H9 (cell line): Measurements from ENCODE around the gene STX16. TPM values are rescaled to one million over a fixed set of nuclear protein-coding genes. Genes with fewer than 3 reads are reported as not detected.

Experiments
- DNase-seq: peaks from one replicate; pipeline ENCODE4 v3.0.0-alpha.2; 2017
- H2AFZ ChIP-seq: one replicate; pipeline ENCODE4 v1.6.1; 2013; ENCODE audit warnings: mild to moderate bottlenecking, low read length, control low read depth, moderate library complexity
- H2AK5ac ChIP-seq: 2 replicates; pipeline ENCODE4 v1.6.1; 2013; ENCODE audit warnings: low read length, control low read depth, mixed read lengths; ENCODE audit not compliant: insufficient read length
- H2BK120ac ChIP-seq: one replicate; pipeline ENCODE4 v1.6.1; 2013; ENCODE audit warnings: low read depth, mild to moderate bottlenecking, low read length, control low read depth, inconsistent platforms; ENCODE audit not compliant: poor library complexity, severe bottlenecking
- H2BK12ac ChIP-seq: 2 replicates; pipeline ENCODE4 v1.6.1; 2013; ENCODE audit warnings: low read length, control low read depth, mixed read lengths, low read depth; ENCODE audit not compliant: insufficient read length
- H2BK15ac ChIP-seq: 2 replicates; pipeline ENCODE4 v1.6.1; 2013; ENCODE audit warnings: low read depth, low read length, control low read depth
- H2BK20ac ChIP-seq: one replicate; pipeline ENCODE4 v1.6.1; 2013; ENCODE audit warnings: low read depth, mild to moderate bottlenecking, low read length, control low read depth, inconsistent platforms; ENCODE audit not compliant: poor library complexity, severe bottlenecking
- H2BK5ac ChIP-seq: 2 replicates; pipeline ENCODE4 v1.6.1; 2013; ENCODE audit warnings: low read length, control low read depth, mixed read lengths; ENCODE audit not compliant: insufficient read length
- H3K14ac ChIP-seq: 2 replicates; pipeline ENCODE4 v1.6.1; 2013; ENCODE audit warnings: low read length, control low read depth; ENCODE audit not compliant: insufficient read depth
- H3K18ac ChIP-seq: 2 replicates; pipeline ENCODE4 v1.6.1; 2013; ENCODE audit warnings: low read depth, mild to moderate bottlenecking, mixed read lengths, low read length, control low read depth; ENCODE audit not compliant: insufficient read length
- H3K23ac ChIP-seq: 2 replicates; pipeline ENCODE4 v1.6.1; 2013; ENCODE audit warnings: low read length, control low read depth, mixed read lengths, low read depth; ENCODE audit not compliant: insufficient read length
- H3K23me2 ChIP-seq: 2 replicates; pipeline ENCODE4 v1.6.1; 2013; ENCODE audit warnings: low read depth, mild to moderate bottlenecking, mixed read lengths, low read length, control low read depth; ENCODE audit not compliant: insufficient read length, poor library complexity, severe bottlenecking
- H3K27ac ChIP-seq: 2 replicates; pipeline ENCODE4 v1.5.1; 2013; ENCODE audit warnings: low read length, control low read depth, mixed read lengths, low read depth; ENCODE audit not compliant: insufficient read length
- H3K27me3 ChIP-seq: 2 replicates; pipeline ENCODE4 v1.6.1; 2013; ENCODE audit warnings: low read length, control low read depth, inconsistent platforms; ENCODE audit not compliant: insufficient read depth
- H3K4ac ChIP-seq: 2 replicates; pipeline ENCODE4 v1.6.1; 2013; ENCODE audit warnings: low read depth, mild to moderate bottlenecking, control low read depth, inconsistent platforms, low read length, moderate library complexity
- H3K4me1 ChIP-seq: 2 replicates; pipeline ENCODE4 v1.6.1; 2013; ENCODE audit warnings: low read length, control low read depth, inconsistent platforms; ENCODE audit not compliant: insufficient read depth
- H3K4me2 ChIP-seq: 2 replicates; pipeline ENCODE4 v1.6.1; 2013; ENCODE audit warnings: low read length, control low read depth, mixed read lengths; ENCODE audit not compliant: insufficient read length, insufficient read depth
- H3K56ac ChIP-seq: 2 replicates; pipeline ENCODE4 v1.6.1; 2013; ENCODE audit warnings: low read depth, mild to moderate bottlenecking, mixed read lengths, low read length, control low read depth; ENCODE audit not compliant: insufficient read length
- H3K79me1 ChIP-seq: 2 replicates; pipeline ENCODE4 v1.6.1; 2013; ENCODE audit warnings: low read depth, mild to moderate bottlenecking, moderate library complexity, low read length, control low read depth, inconsistent platforms; ENCODE audit not compliant: insufficient read depth, poor library complexity, severe bottlenecking
- H3K79me2 ChIP-seq: 2 replicates; pipeline ENCODE4 v1.6.1; 2013; ENCODE audit warnings: low read length, control low read depth, inconsistent platforms; ENCODE audit not compliant: insufficient read depth
- H3K9ac ChIP-seq: 2 replicates; pipeline ENCODE4 v1.6.1; 2013; ENCODE audit warnings: low read length, control low read depth, mixed read lengths; ENCODE audit not compliant: insufficient read length; ENCODE audit errors: extremely low read depth
- H3K9me3 ChIP-seq: one replicate; pipeline ENCODE4 v1.6.1; 2013; ENCODE audit warnings: low read depth, low read length, inconsistent platforms; ENCODE audit not compliant: control insufficient read depth
- H3T11ph ChIP-seq: one replicate; pipeline ENCODE4 v1.6.1; 2013; ENCODE audit warnings: mild to moderate bottlenecking, low read length, control low read depth, inconsistent platforms
- H4K20me1 ChIP-seq: one replicate; pipeline ENCODE4 v1.6.1; 2013; ENCODE audit not compliant: control insufficient read depth, insufficient read length, insufficient read depth
- H4K5ac ChIP-seq: 2 replicates; pipeline ENCODE4 v1.6.1; 2013; ENCODE audit warnings: low read depth, mild to moderate bottlenecking, mixed read lengths, low read length, control low read depth; ENCODE audit not compliant: insufficient read length
- H4K8ac ChIP-seq: replicated peaks from 2 replicates; pipeline ENCODE4 v1.6.1; 2013; ENCODE audit warnings: low read length, control low read depth, mixed read lengths, low read depth; ENCODE audit not compliant: insufficient read length
- H4K91ac ChIP-seq: 2 replicates; pipeline ENCODE4 v1.6.1; 2013; ENCODE audit warnings: low read depth, mild to moderate bottlenecking, moderate library complexity, mixed read lengths, low read length, control low read depth; ENCODE audit not compliant: insufficient read length
- H3K27ac Mint-ChIP-seq, 3 experiments: 2 replicates in 2 of 3; 3 replicates in 1 of 3; pipeline ENCODE4 v1.8.0; 2020 to 2021; ENCODE audit warnings: mixed read lengths in 3 of 3, mild to moderate bottlenecking in 1 of 3, moderate library complexity in 1 of 3
- H3K27me3 Mint-ChIP-seq: 2 replicates; pipeline ENCODE4 v1.8.0; 2021; ENCODE audit warnings: low read depth, mild to moderate bottlenecking, moderate library complexity, mixed read lengths
- H3K36me3 Mint-ChIP-seq, 3 experiments: 2 replicates in 2 of 3; 3 replicates in 1 of 3; pipeline ENCODE4 v1.8.0; 2020 to 2021; ENCODE audit warnings: low read depth in 3 of 3, mixed read lengths in 3 of 3; ENCODE audit not compliant: insufficient read depth in 1 of 3
- H3K4me1 Mint-ChIP-seq, 2 experiments: 2 replicates each; pipeline ENCODE4 v1.8.0; 2020; ENCODE audit warnings: mixed read lengths in 2 of 2
- H3K4me3 Mint-ChIP-seq, 2 experiments: 2 replicates in 1 of 2; 3 replicates in 1 of 2; pipeline ENCODE4 v1.8.0; 2020 to 2021; ENCODE audit warnings: mild to moderate bottlenecking in 2 of 2, mixed read lengths in 2 of 2, moderate library complexity in 1 of 2
- H3K9me3 Mint-ChIP-seq, 2 experiments: 2 replicates in 1 of 2; 3 replicates in 1 of 2; pipeline ENCODE4 v1.8.0; 2020; ENCODE audit warnings: mild to moderate bottlenecking in 2 of 2, mixed read lengths in 2 of 2, moderate library complexity in 1 of 2
- CTCF ChIP-seq: fragments of 200-600 bp; sonication (generic); conservative IDR thresholded peaks from 3 replicates; pipeline ENCODE4 v1.8.0; 2021; ENCODE audit warnings: antibody characterized with exemption, mild to moderate bottlenecking
- WGBS: extraction: QIAGEN DNeasy Blood & Tissue Kit; methylation state at CpG from one replicate; pipeline ENCODE4 v1.1.7; 2013; ENCODE audit warnings: missing lambda C conversion rate, low lambda C conversion rate, mixed read lengths; ENCODE audit not compliant: insufficient read length; ENCODE audit errors: extremely low coverage; 5-methylcytosine and 5-hydroxymethylcytosine counted together
- total RNA-seq: library from RNA; stranded (reverse); gene quantifications from 2 replicates; pipeline ENCODE4 v1.2.1, GENCODE V29; 2021

Gene STX16
- total RNA-seq, 1 experiment from 2014 or later, result 87.8 TPM

DNA sequence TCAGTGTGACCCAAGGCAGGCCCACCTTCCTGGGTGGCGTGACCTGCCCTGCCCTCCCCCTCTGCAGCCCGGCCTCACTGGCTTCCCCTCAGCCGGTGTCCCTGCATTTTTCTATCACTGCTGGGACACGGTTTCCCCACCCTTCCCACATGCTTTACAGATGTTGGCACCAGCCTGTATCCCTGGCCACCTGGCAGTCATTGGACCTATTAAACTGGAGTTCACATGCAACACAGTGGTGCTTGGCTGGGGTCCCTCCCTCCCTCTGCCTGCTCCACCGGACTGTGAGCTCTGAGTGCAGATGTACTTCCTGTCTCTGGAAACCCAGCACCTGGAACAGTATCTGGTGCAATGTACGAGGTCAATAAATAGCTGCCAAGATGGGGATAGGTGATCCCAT, 25.5 kb upstream of the STX16 start:
- Histone ChIP-seq H4K5ac (no peak overlapping the region), H2BK5ac (no peak overlapping the region), H3K9ac (no peak overlapping the region), H3K56ac (no peak overlapping the region), H2BK12ac (no peak overlapping the region), H2BK120ac (no peak overlapping the region), H3K4me1 (no peaks in the 10 kb centered on the region), H2AFZ (no peak overlapping the region), H4K20me1 (no peaks in the 10 kb centered on the region), H3K27ac (no peak overlapping the region), H3K23ac (no peak overlapping the region), H3K9me3 (peaks cover 15% of the 10 kb centered on the region), H3K14ac (no peak overlapping the region), H4K8ac (no peak overlapping the region), H3T11ph (no peak overlapping the region), H3K79me1 (no peaks in the 10 kb centered on the region), H2AK5ac (no peak overlapping the region), H3K23me2 (no peaks in the 10 kb centered on the region), H2BK20ac (no peak overlapping the region), H3K79me2 (no peaks in the 10 kb centered on the region), H3K4me2 (no peak overlapping the region), H3K18ac (no peak overlapping the region), H3K27me3 (no peaks in the 10 kb centered on the region), H4K91ac (no peak overlapping the region), H2BK15ac (no peak overlapping the region), H3K4ac (no peak overlapping the region)
- no CpG with 5 or more reads among the region's 6 CpGs for WGBS
- Mint-ChIP-seq H3K36me3 (peaks cover 0 to 8% (median 6%) of the 10 kb centered on the region in 3 experiments; a peak in 3 of 7 replicates), H3K4me1 (peaks cover 7 to 8% of the 10 kb centered on the region in 2 experiments), H3K27me3 (peaks cover 18% of the 10 kb centered on the region), H3K9me3 (peaks cover 4 to 14% of the 10 kb centered on the region in 2 experiments; a peak in 4 of 5 replicates), H3K27ac (no peak overlapping the region; a peak in 1 of 7 replicates), H3K4me3 (no peak overlapping the region)
- no peak for TF ChIP-seq CTCF
- no peak for DNase-seq
